Esophagus (tissue), 2 donors: ENCODE measurements around the gene MRNIP. TPM values are rescaled to one million over a fixed set of nuclear protein-coding genes. Genes with fewer than 3 reads are reported as not detected.
"Not testable (repeated sequence)": the region's sequence is repeated elsewhere in the genome, so short reads cannot be mapped to it uniquely, and the experiment has no call there.

Experiments
- H3K27ac ChIP-seq, 2 donors: one replicate each; pipeline ENCODE4 v1.5.1; 2013; ENCODE audit warnings: low read depth in 2 of 2, mild to moderate bottlenecking in 2 of 2, inconsistent platforms in 1 of 2, low read length in 1 of 2, moderate library complexity in 1 of 2
- H3K27me3 ChIP-seq, 2 donors: one replicate each; pipeline ENCODE4 v1.6.1; 2013; ENCODE audit warnings: low read length in 2 of 2, control low read depth in 1 of 2, mild to moderate bottlenecking in 1 of 2; ENCODE audit not compliant: insufficient read depth in 2 of 2, control insufficient read depth in 1 of 2
- H3K36me3 ChIP-seq, 2 donors: one replicate each; pipeline ENCODE4 v1.6.1; 2013; ENCODE audit warnings: low read length in 1 of 2; ENCODE audit not compliant: control insufficient read depth in 2 of 2, insufficient read depth in 2 of 2
- H3K4me1 ChIP-seq, 2 donors: one replicate each; pipeline ENCODE4 v1.6.1; 2013; ENCODE audit warnings: low read length in 1 of 2; ENCODE audit not compliant: control insufficient read depth in 2 of 2, insufficient read depth in 2 of 2
- H3K4me3 ChIP-seq, 2 donors: one replicate each; pipeline ENCODE4 v1.5.1; 2013; ENCODE audit warnings: low read length in 2 of 2, mild to moderate bottlenecking in 2 of 2, low read depth in 1 of 2, moderate library complexity in 1 of 2
- H3K9me3 ChIP-seq, 2 donors: one replicate each; pipeline ENCODE4 v1.6.1; 2013; ENCODE audit warnings: mild to moderate bottlenecking in 2 of 2, low read depth in 1 of 2, low read length in 1 of 2, moderate library complexity in 1 of 2; ENCODE audit not compliant: control insufficient read depth in 2 of 2, insufficient read depth in 1 of 2
- WGBS, 2 donors: extraction: QIAGEN DNeasy Blood & Tissue Kit; methylation state at CpG; one replicate each; pipeline ENCODE4 v1.1.7; 2013; 5-methylcytosine and 5-hydroxymethylcytosine counted together
- polyA plus RNA-seq, 2 donors: library from polyadenylated mRNA; stranded (reverse); fragments of 200-250 nt; gene quantifications; one replicate each; pipeline ENCODE4 v1.2.3, GENCODE V29; 2013
- donor health status: healthy with polysubstance abuse.
- donor health status: Bipolar disorder and iron deficiency.

The MRNIP gene
- polyA plus RNA-seq, 2 donors = 12.2 to 31.5 TPM

DNA sequence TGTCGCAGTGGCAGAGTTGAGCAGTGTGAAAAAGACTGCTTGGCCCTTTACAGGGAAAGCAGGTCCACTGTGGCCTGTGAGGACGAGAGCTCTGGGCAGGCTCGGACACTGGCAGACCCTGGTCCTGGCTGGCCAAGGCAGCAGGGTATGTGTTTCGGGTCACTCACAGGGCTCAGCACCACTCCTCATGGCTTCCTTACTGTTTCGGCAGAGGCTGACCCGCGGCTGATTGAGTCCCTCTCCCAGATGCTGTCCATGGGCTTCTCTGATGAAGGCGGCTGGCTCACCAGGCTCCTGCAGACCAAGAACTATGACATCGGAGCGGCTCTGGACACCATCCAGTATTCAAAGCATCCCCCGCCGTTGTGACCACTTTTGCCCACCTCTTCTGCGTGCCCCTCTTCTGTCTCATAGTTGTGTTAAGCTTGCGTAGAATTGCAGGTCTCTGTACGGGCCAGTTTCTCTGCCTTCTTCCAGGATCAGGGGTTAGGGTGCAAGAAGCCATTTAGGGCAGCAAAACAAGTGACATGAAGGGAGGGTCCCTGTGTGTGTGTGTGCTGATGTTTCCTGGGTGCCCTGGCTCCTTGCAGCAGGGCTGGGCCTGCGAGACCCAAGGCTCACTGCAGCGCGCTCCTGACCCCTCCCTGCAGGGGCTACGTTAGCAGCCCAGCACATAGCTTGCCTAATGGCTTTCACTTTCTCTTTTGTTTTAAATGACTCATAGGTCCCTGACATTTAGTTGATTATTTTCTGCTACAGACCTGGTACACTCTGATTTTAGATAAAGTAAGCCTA lies 22.2 kb downstream of the MRNIP start:
- WGBS, 2 donors = 79 to 82% methylated on average over 19 of the region's 19 CpGs
- peaks cover 0 to 6% of the 10 kb centered on the region in 2 donors for H3K4me1 ChIP-seq
- peak overlapping the region; percentile 30 to 45 for H3K27ac ChIP-seq
- no peaks in the 10 kb centered on the region for H3K9me3 ChIP-seq
- H3K36me3 ChIP-seq = peaks cover 35 to 50% of the 10 kb centered on the region in 2 donors
- no peak overlapping the region for H3K4me3 ChIP-seq
- H3K27me3 ChIP-seq = no peaks in the 10 kb centered on the region

DNA sequence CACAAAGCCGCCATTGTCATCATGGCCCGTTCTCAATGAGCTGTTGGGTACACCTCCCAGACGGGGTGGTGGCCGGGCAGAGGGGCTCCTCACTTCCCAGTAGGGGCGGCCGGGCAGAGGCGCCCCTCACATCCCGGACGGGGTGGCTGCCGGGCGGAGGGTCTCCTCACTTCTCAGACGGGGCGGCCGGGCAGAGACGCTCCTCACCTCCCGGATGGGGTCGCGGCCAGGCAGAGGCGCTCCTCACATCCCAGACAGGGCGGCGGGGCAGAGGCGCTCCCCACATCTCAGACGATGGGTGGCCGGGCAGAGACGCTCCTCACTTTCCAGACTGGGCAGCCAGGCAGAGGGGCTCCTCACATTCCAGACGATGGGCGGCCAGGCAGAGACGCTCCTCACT lies 23.7 kb downstream of the MRNIP start:
- H3K36me3 ChIP-seq = peaks cover 35 to 50% of the 10 kb centered on the region in 2 donors
- not testable (repeated sequence) for H3K27me3 ChIP-seq, H3K27ac ChIP-seq, H3K9me3 ChIP-seq, H3K4me3 ChIP-seq, H3K4me1 ChIP-seq
- 88 to 92% methylated on average over 17 to 25 of the region's 28 CpGs for WGBS, 2 donors

DNA sequence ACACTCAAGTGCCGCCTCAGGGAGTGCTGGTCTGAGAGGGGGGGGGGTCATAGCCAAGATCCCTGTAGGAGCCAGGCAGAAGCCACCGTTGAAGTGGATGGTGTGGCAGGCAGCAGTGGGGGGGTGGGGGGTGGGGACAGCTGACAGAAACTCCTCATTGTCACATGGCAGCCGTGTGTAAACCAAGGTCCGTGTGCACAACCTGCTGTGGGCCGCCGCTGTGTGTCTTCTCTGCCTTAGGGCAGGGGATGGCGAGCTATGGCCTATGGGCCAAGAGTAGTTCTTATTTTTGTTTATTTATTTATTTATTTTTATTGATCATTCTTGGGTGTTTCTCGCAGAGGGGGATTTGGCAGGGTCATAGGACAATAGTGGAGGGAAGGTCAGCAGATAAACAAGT lies 24.5 kb downstream of the MRNIP start:
- Histone ChIP-seq H3K4me1 (peaks cover 0 to 4% of the 10 kb centered on the region in 2 donors), H3K27me3 (no peaks in the 10 kb centered on the region), H3K36me3 (peaks cover 35 to 55% of the 10 kb centered on the region in 2 donors), H3K4me3 (no peak overlapping the region), H3K27ac (no peak overlapping the region), H3K9me3 (no peaks in the 10 kb centered on the region)
- WGBS, 2 donors = 81 to 90% methylated on average over 8 of the region's 8 CpGs

DNA sequence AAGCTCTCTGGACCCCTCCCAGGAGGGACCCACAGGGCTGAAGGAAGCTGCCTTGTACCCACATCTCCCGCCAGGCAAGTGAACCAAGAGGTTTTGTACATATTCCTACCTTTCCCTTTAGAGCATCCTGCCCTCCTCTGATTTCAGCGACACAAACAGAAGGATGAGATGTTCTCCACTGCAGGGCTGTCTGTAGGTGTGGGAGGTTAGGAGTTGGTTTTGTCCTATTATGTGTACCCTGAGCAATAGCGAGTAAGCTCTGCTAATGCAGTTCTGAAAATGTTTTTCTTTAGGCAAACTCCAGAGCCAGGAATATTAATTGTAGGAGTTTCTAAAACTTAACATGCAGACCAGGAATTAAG lies 24.9 kb downstream of the MRNIP start:
- no peaks in the 10 kb centered on the region for H3K27me3 ChIP-seq
- no peak overlapping the region for H3K27ac ChIP-seq
- H3K36me3 ChIP-seq = peaks cover 35 to 59% of the 10 kb centered on the region in 2 donors
- peaks cover 0 to 4% of the 10 kb centered on the region in 2 donors for H3K4me1 ChIP-seq
- no peaks in the 10 kb centered on the region for H3K9me3 ChIP-seq
- WGBS, 2 donors = 96% methylated on average over 3 of the region's 3 CpGs
- no peak overlapping the region for H3K4me3 ChIP-seq

DNA sequence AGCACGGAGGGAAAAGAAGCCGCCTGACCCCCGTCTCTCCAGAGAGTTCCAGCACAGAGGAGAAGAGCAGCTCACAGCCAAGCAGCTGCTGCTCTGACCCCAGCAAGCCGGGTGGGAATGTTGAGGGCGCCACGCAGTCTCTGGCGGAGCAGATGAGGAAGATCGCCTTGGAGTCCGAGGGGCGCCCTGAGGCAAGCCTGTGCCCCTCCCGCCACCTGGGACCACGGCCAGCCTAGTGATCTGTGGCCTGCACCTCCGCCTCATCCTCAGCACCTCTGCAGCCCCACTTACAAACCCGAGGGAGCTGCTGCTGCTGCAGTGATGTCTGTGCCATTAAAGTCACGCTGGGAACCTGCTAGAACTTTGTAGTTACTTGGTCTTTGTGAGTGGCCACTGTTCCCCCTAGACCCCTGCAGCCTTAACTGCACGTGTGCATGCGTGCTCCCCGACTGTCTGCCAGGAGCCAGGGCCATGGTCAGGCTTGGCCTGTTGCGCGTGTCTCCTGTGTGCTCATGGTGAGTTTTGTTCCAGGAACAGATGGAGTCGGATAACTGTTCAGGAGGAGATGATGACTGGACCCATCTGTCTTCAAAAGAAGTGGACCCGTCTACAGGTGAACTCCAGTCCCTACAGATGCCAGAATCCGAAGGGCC lies 25.4 kb downstream of the MRNIP start:
- H3K27me3 ChIP-seq = no peaks in the 10 kb centered on the region
- WGBS, 2 donors = 83 to 87% methylated on average over 23 of the region's 23 CpGs
- H3K9me3 ChIP-seq = no peaks in the 10 kb centered on the region
- H3K4me3 ChIP-seq = no peak overlapping the region
- H3K36me3 ChIP-seq = peaks cover 33 to 58% of the 10 kb centered on the region in 2 donors
- no peak overlapping the region for H3K27ac ChIP-seq
- H3K4me1 ChIP-seq = peaks cover 0 to 4% of the 10 kb centered on the region in 2 donors

DNA sequence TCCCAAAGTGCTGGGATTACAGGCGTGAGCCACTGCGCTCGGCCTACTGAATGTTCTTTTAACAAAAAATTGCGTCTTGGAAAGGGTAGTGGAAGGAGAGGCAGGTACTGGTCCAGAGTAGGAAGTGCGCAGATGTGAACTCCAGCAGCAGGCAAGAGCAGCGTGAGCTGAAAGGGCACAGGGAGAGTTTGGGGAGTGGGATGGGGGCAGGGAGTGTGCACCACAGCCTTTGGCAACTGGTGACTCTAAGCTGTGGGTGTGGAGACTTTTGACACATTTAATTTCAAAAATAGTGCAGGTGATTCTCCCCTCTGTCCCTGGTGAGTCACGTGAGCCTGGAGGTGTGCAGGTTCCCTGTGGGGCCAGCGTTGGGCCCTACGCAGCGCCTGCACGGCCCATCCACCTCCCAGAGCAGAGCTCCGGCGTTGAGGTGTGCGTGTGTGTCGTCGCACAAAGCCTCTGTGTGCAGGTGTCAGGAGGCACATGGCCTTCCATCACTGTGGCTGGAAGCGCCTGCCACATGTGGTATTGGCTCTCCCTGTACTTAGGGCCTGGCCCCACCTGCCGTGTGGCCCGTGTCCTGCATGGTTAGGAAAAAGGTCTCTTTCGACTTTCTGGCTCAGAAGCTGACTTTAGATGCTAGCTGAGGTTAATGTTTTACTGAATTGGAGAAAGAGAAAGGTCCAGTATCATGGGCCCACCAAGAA lies 26.4 kb downstream of the MRNIP start:
- Histone ChIP-seq H3K4me3 (no peak overlapping the region), H3K9me3 (no peaks in the 10 kb centered on the region), H3K27ac (no peak overlapping the region), H3K27me3 (no peaks in the 10 kb centered on the region), H3K4me1 (peaks cover 0 to 4% of the 10 kb centered on the region in 2 donors), H3K36me3 (peaks cover 23 to 49% of the 10 kb centered on the region in 2 donors)
- 91 to 93% methylated on average over 20 of the region's 20 CpGs for WGBS, 2 donors

DNA sequence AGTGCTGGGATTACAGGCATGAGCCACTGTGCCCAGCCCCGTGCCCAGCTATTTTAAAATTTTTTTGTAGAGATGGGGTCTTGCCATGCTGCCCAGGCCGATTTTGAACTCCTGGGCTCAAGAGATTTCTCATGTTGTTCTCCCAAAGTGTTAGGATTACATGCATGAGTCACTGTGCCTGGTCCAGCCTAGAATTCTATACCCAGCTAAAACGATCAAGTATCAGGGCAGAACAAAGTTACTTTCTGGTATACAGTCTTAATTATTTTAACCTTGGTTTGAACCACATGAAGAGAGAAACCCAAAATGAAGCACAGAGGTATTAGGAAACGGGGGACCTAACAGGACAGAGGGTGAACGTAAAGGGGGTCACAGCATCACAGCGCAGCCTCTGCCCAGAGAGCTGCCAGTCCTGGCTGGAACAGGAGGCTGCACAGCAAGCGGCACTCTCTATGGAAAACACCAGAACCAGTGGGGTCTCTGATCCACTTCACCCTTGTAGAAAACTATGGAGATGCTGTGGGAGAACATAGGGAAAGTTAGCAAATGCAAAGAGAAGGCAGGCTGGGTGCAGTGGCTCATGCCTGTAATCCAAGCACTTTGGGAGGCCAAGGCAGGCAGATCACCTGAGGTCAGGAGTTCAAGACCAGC lies 27.7 kb downstream of the MRNIP start:
- H3K27me3 ChIP-seq = no peaks in the 10 kb centered on the region
- no peak overlapping the region for H3K4me3 ChIP-seq
- peaks cover 19 to 43% of the 10 kb centered on the region in 2 donors for H3K36me3 ChIP-seq
- 95 to 96% methylated on average over 7 of the region's 7 CpGs for WGBS, 2 donors
- H3K27ac ChIP-seq = no peak overlapping the region
- no peaks in the 10 kb centered on the region for H3K9me3 ChIP-seq
- peaks cover 0 to 4% of the 10 kb centered on the region in 2 donors for H3K4me1 ChIP-seq

DNA sequence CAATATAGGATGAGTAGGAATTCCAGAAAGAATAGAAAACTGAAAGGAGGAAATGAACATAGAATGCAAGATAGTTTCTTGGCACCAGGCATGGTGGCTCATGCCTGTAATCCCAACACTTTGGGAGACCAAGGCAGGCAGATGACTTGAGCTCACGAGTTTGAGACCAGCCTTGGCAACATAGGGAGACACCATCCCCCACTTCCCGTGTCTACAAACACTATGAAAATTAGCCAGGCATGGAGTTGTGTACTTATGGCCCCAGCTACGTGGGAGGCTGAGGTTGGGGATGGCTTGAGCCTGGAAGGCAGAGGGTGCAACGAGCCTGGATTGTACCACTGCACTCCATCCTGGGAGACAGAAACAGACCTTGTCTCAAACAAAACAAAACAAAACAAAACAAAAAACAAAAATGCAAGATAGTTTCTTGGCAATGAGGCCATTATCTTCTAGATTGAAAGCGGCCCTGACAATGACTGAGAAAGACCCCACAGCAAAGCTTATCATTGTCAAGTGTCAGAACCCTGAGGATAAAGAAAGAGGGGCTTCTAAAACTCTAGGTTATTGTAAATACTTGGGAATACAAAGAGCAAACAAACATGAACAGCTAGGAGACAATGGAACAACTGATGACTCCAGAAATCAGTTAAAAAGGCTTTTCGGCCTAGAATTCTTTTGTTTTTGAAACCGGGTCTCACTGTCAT lies 28.7 kb downstream of the MRNIP start:
- H3K9me3 ChIP-seq = no peaks in the 10 kb centered on the region
- whole genome bisulfite sequencing, 2 donors = 84 to 90% methylated on average over 7 of the region's 7 CpGs
- H3K36me3 ChIP-seq = peaks cover 25 to 54% of the 10 kb centered on the region in 2 donors
- no peak overlapping the region for H3K4me3 ChIP-seq
- peaks cover 0 to 4% of the 10 kb centered on the region in 2 donors for H3K4me1 ChIP-seq
- H3K27me3 ChIP-seq = no peaks in the 10 kb centered on the region
- H3K27ac ChIP-seq = no peak overlapping the region
